ENCODE data around the gene RHO. TPM values are rescaled to one million over a fixed set of nuclear protein-coding genes. Genes with fewer than 3 reads are reported as not detected.
"Not testable (repeated sequence)": the region's sequence is repeated elsewhere in the genome, so short reads cannot be mapped to it uniquely, and the experiment has no call there.

RHO gene
- total RNA-seq, 1 donor, result not detected

DNA sequence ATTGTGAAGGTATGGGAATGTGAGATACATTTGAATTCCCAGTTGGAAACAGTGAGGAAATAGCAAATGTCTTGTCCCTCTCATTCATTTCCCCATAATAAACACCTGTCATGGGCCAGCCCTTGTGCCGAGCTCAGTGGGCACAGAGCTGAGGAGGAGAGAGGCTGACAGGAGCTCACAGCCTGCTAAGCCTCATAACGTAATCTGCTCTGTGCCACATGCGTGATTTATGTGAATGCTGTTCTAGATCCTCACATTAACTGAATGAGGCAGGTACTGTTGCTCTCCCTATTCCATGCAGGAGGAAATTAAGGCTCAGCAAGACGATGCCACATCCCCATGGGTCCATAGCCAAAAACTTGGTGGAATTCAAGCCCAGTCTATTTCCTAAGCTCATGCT is 35.2 kb upstream of the RHO start:
- TF ChIP-seq, protein P1, sequence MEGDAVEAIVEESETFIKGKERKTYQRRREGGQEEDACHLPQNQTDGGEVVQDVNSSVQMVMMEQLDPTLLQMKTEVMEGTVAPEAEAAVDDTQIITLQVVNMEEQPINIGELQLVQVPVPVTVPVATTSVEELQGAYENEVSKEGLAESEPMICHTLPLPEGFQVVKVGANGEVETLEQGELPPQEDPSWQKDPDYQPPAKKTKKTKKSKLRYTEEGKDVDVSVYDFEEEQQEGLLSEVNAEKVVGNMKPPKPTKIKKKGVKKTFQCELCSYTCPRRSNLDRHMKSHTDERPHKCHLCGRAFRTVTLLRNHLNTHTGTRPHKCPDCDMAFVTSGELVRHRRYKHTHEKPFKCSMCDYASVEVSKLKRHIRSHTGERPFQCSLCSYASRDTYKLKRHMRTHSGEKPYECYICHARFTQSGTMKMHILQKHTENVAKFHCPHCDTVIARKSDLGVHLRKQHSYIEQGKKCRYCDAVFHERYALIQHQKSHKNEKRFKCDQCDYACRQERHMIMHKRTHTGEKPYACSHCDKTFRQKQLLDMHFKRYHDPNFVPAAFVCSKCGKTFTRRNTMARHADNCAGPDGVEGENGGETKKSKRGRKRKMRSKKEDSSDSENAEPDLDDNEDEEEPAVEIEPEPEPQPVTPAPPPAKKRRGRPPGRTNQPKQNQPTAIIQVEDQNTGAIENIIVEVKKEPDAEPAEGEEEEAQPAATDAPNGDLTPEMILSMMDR (IDR thresholded peaks at IDR 0.05; ENCODE audit: insufficient read depth, low read depth, low read length), result no peak

DNA sequence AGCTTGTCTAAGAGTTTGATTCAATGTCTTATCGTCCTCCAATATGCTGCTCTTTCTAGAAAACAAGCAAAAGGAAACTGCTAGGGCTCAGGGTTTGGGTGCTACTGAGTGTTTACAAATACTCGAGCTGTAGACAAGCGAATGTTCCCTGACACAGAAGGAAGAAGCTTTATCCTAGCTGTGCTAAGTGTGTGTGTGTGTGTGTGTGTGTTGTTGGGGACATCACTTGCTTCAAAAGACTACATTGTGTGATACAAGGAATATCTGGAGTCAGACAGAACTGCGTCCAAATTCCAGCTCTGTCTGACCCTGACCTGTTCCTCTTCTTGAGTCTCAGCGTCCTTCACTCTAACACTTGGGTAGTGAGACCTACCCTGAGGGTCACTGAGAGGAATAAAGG is 33.9 kb upstream of the RHO start:
- not testable (repeated sequence) for H3K4me3 ChIP-seq (ENCODE audit: low read depth, low read length)
- DNase-seq (ENCODE audit: low read depth), result peak; percentile 61

More for the DNA sequence above, 35.2 kb upstream of the RHO start:
- DNase-seq (ENCODE audit: low read depth), result no peak
- H3K4me3 ChIP-seq (ENCODE audit: low read depth, low read length), result no peak overlapping the region

GRCh38 chr3:129495006-129495639 is 33.3 kb upstream of the RHO start:
- peak; percentile 90 for DNase-seq (ENCODE audit: low read depth)
- H3K4me3 ChIP-seq (ENCODE audit: low read depth, low read length), result not testable (repeated sequence)

DNA sequence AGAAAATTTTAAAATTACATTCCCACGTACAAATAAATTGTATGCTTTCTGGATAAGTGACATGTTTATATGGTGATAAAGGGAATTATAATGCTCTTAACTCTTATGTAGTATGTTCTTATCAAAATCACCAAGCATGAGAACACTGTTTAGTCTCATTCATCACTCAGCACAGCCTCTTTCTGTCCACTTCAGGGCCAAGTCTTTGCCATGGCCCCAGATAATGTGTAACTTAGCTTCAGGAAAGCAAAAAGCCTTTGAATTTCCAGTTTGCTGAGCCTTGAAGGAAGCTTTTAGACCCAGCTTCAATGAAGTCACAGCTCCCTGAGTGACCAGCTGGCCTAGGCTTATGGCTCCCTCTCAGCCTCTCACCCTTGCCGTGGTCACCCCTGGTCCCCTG is 30.6 kb upstream of the RHO start:
- not testable (repeated sequence) for DNase-seq (ENCODE audit: low read depth); H3K4me3 ChIP-seq (ENCODE audit: low read depth, low read length)

DNA sequence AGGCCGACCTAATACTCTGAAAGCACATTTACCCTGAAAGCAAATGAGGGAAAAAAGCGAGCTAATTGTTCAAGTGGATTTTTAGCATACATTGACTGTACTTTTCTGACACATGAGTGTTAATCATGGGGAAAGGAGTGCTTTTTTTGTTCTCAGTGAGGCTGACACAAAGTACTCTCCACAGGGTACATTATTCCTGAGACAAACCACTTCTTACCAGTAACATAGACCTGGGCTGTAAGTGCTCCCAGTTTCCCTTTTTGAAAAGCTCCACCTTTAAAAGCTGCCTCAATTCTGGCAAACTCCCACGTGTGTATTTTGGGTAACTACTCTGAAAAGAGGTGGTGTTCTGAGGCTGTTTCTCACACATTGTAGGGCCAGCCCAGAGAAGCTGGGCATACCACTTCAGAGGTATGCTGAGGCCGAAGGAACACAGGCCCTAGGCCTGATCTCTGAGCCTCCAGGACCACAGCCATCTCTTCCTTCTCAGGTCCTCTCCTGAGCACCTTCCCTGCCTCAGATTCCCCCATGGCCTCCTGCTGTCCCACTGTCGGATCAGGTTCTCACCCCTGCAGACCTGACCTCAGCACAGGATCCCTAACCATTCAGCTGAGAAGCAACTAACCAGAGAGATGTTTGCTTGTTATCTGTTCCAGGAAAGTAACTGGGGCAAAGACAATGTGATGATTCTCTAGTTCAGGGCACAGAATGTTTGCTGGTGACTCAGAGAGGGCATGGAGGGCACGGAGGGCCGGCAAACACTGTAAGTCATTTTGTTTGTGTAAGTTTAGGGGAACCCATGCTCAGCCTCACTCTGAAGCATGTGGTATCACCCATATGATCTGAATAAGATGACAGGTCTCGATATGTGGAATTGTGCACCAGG is 29.6 kb upstream of the RHO start:
- not testable (repeated sequence) for H3K4me3 ChIP-seq (ENCODE audit: low read depth, low read length); DNase-seq (ENCODE audit: low read depth)

DNA sequence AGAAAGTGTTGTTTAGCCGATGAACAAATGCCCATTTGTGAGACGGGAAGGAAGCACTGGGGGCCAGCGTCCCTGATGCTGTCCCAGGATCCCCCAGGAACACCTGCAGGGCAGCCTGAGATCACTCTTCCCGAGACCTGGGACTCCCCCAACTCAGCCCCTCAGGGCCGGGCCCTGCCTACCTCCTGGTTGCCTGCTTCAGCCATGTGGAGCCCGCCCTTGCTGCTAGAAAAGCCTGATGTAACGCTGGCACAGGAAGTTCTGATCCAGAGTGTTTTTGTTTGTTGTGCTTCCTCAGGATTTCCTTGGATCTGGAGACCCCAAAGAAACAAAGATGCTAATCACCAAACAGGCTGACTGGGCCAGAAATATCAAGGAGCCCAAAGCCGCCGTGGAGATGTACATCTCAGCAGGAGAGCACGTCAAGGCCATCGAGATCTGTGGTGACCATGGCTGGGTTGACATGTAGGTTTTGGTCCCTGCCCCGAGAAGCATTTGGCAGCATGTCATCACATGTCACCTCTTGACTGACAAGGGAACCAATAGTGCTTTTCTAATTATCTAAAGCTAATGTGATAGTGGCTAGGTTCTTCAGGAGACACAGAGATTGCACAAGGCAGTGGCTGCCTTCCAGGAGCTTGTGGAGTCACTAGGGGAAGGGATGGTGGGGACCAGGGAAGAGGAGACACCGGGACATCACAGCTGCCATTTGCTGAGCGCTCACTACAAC is 28.7 kb upstream of the RHO start:
- not testable (repeated sequence) for DNase-seq (ENCODE audit: low read depth); H3K4me3 ChIP-seq (ENCODE audit: low read depth, low read length)

- no peak for DNase-seq (ENCODE audit: low read depth)
- no peak overlapping the region for H3K4me3 ChIP-seq (ENCODE audit: low read depth, low read length)
- TF ChIP-seq, protein P1 (IDR thresholded peaks at IDR 0.05; ENCODE audit: insufficient read depth, low read depth, low read length), result no peak
Measured at GRCh38 chr3:129500334-129500658, 28.1 kb upstream of the RHO start.

DNA sequence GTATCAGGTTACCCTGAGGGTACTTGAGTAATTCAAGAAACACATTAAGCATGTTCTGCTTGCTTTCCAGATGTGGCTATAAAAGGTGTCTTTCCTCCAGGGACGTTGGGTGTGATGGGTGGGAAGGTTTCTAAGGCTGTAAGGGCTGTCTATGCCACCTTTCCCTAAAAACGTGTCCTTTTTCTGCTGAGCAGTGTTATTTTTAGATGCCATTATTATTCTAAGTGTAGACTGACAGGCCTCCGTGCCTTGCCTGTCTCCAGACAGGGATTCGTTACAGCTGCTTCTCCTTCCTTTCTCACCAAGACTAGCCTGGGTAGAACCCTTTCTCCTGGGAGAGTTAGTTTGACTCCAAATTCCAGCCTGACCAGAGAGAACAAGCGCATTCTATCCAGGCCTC is 26.8 kb upstream of the RHO start:
- no peak for DNase-seq (ENCODE audit: low read depth)
- TF ChIP-seq, protein P1 (IDR thresholded peaks at IDR 0.05; ENCODE audit: insufficient read depth, low read depth, low read length), result no peak
- H3K4me3 ChIP-seq (ENCODE audit: low read depth, low read length), result no peak overlapping the region

DNA sequence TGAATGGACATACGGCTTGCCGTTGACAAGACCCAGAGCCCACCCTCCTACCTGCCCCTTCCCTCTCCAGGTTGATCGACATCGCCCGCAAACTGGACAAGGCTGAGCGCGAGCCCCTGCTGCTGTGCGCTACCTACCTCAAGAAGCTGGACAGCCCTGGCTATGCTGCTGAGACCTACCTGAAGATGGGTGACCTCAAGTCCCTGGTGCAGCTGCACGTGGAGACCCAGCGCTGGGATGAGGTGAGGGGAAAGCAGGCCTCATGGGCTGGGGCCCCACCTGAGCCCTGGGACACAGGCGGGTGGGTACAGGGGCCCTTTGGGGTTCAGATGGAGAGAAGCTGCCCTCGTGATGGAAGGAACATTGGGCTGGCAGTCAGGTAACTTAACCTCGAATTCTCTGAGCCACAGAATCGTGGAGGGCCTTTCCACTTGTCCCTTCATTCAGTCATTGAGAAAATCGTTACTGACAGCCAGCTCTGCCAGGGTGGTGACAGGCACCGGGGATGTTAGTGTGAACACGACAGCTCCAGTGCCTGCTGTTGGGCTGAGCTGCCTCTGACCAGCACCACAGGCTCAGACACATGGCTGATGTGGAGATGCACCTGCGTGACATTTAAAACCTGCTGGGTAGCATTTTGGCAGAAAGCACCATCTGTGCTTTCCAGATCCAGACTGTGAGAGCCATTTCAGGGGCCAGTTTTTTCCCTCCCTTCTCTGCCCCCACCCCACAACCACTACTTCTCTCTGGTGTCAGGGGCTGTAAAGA is 25.6 kb upstream of the RHO start:
- DNase-seq (ENCODE audit: low read depth), result no peak
- no peak overlapping the region for H3K4me3 ChIP-seq (ENCODE audit: low read depth, low read length)
- TF ChIP-seq, protein P1 (IDR thresholded peaks at IDR 0.05; ENCODE audit: insufficient read depth, low read depth, low read length), result no peak

Measured in fibroblast of villous mesenchyme (primary cell).